Stimulated activated naive CD4-positive, alpha-beta T cell (primary cell): ENCODE measurements around the gene TPRG1L.

Source experiments
- DNase-seq, 6 experiments: peaks; one replicate each; lab custom pipeline; 2025; lab: John Stamatoyannopoulos, UW

Gene TPRG1L

DNA sequence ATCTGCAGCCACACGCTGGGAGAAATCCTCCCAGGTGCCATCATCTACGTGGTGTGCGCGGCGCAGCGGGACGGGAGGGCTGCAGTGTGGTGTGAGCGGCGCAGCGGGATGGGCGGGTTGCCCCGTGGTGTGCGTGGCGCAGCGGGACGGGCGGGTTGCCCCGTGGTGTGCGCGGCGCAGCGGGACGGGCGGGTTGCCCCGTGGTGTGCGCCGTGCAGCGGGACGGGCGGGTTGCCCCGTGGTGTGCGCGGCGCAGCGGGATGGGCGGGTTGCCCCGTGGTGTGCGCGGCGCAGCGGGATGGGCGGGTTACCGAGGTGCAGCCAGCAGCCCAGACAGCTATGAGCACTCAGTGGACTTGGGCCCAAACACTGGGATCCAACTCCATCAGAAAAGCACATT, 20.4 kb downstream of the TPRG1L start:
- no peak for DNase-seq

DNA sequence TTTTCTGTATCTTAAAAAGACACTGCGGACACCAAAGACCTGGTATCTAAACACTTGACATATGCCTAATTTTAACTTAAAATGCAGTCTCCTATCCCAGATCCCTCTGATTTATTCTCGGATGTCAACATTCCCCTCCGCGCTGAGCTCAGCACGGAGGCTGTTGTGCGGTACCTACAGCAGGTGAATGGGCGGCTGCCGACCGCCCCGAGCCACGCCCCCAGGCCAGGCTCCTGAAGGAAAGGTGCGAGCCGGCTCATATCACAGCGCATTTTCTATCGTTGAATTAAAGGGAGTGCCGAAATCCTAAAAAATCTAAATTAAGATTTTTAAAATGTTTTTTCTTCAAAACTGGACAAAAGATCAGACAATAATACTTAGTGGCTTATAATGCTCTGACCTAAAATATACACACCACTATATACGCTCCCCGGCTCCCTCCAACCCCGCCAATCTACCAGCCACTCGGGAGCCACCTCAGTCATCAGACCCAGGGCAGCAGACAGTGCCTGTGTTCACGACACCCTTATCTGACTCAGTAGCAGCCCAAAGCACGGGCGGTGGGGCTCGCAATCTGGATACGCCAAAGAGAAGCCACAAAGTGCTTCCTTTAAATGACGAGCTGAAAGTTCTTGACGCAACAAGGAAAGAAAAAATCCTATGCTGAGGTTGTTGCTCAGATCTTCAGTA, 21.0 kb downstream of the TPRG1L start:
- no peak for DNase-seq

- no peak for DNase-seq
These were observed 21.8 kb downstream of the TPRG1L start for GRCh38 chr1:3646596-3646995.

- peak; percentile 77 to 86 (median 82) for DNase-seq
These were observed 24.8 kb downstream of the TPRG1L start, which contains the start of gene WRAP73 for GRCh38 chr1:3649342-3650247. WRAP73 (minus strand) TSS chr1:3650103; CDS start chr1:3649999, 104 bp downstream.

GRCh38 chr1:3650248-3651025, 25.6 kb downstream of the TPRG1L start:
- DNase-seq, result peak in 1 of 6 experiments; percentile 42

GRCh38 chr1:3651026-3651929, 26.5 kb downstream of the TPRG1L start:
- peak in 1 of 6 experiments; percentile 33 for DNase-seq

DNA sequence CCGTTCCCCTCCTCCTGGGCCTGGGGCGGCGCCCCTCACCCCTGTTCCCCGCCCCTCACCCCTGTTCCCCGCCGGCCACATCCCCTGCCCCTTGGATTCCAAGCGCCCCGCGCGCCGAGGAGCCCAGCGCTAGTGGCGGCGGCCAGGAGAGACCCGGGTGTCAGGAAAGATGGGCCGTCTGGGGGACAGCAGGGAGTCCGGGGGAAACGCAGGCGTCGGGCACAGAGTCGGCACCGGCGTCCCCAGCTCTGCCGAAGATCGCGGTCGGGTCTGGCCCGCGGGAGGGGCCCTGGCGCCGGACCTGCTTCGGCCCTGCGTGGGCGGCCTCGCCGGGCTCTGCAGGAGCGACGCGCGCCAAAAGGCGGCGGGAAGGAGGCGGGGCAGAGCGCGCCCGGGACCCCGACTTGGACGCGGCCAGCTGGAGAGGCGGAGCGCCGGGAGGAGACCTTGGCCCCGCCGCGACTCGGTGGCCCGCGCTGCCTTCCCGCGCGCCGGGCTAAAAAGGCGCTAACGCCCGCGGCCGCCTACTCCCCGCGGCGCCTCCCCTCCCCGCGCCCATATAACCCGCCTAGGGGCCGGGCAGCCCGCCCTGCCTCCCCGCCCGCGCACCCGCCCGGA, 27.2 kb downstream of the TPRG1L start, which contains the start of gene TP73:
Gene TP73 (plus strand): TSS at position 587 of the 618 bp plus-strand sequence. CDS start 29,850 bp downstream, outside the sequence.
- DNase-seq, result no peak

GRCh38 chr1:3652548-3653285, 27.9 kb downstream of the TPRG1L start:
- peak in 1 of 6 experiments; percentile 20 for DNase-seq

DNA sequence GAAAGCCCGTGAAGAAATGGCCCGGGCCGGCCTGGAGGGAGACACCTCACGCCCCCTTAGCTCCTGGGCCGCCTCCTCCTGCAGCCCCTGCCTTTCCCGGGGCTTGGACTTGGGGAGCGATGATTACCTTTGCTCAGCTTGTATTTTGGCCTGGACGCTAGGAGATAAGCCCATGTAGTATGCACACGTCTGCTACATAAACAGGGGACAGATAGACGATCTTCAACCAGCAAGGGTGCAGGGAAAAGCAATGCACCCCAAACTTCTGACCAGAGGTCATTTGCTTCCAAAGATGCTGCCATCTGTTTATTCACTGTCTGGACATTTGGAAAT, 28.4 kb downstream of the TPRG1L start:
- no peak for DNase-seq

DNA sequence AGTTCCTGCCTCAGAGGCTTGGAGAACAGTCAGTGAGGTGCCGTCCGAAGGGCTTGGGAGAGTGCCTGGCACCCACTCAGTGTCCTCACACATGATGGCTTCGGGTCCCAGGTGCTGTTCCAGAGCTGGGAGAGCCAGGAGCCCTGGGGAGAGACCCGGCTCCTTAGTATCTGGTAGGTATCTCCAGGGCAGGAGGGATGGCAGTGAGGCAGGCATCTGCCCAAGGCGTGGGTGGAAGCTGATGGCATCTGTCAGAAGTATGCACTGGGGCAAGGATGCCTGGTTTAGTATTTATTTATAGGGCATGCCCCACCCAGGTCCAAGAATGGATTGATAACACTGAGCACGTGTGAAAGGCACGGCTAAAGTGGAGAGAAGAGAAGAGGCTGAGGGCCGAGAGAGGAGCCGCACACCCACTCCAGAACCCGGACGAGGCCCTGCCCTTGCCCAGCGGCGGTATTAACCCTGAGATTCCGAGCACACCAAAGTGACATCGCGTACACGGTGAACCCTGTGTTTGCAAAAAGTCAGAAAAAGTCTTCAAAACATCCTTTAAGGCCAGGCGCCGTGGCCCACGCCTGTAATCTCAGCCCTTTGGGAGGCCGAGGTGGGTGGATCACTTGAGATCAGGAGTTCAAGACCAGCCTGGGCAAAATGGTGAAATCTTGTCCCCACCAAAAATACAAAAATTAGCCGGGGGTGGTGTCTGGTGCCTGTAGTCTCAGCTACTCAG, 29.9 kb downstream of the TPRG1L start:
- no peak for DNase-seq

- no peak for DNase-seq
These were observed 31.8 kb downstream of the TPRG1L start for GRCh38 chr1:3656450-3657095.

DNA sequence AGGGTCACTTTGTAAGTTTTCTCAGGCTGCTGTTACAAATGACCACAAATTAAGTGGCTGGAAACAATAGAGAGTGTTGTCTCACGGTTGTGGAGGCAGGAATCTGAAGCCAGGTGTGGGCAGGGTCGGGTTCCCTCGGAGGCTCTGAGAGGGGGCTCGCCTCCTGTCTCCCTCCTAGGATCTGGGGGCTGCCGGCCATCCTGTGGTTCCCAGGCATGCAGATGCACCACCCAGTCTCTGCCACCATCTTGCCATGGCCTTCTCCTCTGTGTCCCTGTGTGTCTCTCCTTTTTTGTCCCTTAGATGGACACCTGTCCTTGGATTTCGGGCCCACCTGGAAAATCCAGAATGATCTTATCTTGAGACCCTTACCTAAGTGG, 32.3 kb downstream of the TPRG1L start:
- no peak for DNase-seq

- no peak for DNase-seq
These were observed 32.9 kb downstream of the TPRG1L start for GRCh38 chr1:3657578-3658230.

GRCh38 chr1:3658231-3658615, 33.4 kb downstream of the TPRG1L start:
- DNase-seq, result no peak

GRCh38 chr1:3659093-3659492, 34.3 kb downstream of the TPRG1L start:
- DNase-seq, result no peak

DNA sequence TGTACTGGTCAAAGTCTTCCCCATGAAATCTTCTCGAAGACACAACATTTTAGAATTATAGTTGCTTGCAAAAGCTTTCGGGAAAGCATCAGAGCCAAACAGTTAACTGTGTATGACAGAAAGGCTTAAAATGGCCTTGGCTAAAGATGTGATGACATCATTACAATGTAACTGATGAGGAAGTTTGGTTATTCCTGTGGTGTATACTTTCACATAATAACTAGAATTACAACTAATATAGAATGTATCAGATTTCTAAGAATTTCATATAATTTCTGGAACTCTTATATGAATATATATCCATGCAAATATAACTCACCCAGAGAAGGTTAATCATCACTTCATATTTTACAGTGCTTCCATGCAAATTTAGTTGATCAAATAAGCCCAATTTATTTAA, 35.9 kb downstream of the TPRG1L start:
- no peak for DNase-seq

DNA sequence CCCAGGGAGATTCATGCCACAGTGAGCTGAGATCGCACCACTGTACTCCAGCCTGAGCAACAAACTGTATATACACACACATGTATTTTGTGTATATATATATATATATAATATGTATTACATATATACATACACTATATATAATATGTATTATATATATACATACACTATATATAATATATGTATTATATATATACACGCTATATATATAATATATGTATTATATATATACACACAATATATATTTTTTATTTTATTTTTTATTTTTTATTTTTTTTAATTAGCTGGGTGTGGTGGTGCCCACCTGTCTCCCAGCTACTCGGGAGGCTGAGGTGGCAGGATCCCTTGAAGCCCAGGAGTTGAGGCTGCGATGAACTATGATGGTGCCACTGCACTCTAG, 36.8 kb downstream of the TPRG1L start:
- DNase-seq, result no peak

DNA sequence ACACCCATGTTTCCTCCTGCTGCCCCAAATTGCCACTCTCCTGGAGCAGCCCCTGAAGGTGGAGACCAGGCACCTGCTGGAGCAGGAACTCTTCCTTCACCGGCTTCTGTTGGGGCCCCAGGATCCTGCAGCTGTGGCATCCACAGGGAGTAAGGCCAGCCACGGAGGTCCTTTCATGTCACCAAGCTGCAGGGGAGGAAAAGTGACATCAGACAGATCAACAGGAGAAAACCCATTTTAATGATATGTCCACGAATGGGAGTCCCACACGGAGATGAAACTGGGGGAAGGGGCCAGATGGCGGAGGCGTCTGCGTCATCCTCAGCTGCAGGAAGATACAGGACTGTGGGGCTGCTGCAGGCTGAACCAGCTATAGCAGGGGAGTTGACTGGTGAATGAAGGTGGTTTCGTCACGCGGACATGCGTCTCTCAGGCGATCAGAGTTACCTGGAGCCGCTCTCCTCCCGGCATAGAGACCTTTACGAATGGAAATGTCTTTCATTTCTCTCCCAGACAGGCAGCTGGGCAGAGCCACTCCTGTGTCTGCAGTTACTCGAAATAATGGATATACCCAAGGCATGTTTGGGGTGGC, 37.4 kb downstream of the TPRG1L start:
- DNase-seq, result no peak
